GM21447 (cell line): ENCODE data around the gene FAM25G.

Experiments
- ATAC-seq: cut with Tn5 transposase; IDR thresholded peaks from one replicate; pipeline ENCODE4 v1.9.1; 2021; ENCODE audit not compliant: unreplicated experiment

FAM25G gene

GRCh38 chr10:47449102-47449978, 42.2 kb downstream of the FAM25G start:
- no peak for ATAC-seq

- ATAC-seq, result no peak
Observed at GRCh38 chr10:47447705-47448104, 43.8 kb downstream of the FAM25G start.

GRCh38 chr10:47447209-47447608, 44.3 kb downstream of the FAM25G start:
- no peak for ATAC-seq

DNA sequence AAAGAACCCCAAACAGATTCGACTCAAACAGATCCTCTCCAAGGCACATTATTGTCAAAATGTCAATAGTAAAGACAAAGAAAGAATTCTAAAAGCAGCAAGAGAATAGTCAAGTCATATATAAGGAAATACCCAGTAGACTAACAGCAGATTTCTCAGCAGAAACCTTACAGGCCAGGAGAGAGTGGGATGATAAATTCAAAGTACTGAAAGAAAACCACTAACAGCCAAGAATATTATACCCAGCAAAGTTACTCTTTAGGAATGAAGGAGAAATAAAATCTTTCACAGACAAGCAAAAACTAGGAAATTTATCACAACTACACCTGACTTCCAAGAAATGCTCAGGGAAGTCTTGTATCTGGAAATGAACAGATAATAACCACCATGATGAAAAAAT, 45.8 kb downstream of the FAM25G start:
- ATAC-seq, result no peak

DNA sequence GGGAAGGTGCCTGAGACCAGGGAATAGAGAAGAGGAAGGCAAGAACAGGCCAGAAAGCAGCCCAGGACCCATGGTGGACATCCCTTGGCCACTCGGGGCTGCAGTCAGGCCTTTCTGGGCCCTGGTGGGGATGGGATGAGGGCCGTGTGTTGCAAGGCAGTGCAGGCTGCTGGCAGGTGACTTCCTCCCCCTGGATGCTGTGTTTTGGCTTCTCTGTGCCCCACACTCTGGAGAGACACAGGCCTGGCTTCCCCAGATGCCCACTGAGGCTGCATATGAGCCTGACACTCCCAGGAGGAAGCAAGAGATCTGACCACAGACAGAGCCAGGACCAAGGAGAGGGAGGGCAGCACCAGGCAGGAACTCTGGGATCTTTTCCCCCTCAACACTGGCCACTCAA, 47.5 kb downstream of the FAM25G start:
- no peak for ATAC-seq

GRCh38 chr10:47443145-47443544, 48.4 kb downstream of the FAM25G start:
- no peak for ATAC-seq

DNA sequence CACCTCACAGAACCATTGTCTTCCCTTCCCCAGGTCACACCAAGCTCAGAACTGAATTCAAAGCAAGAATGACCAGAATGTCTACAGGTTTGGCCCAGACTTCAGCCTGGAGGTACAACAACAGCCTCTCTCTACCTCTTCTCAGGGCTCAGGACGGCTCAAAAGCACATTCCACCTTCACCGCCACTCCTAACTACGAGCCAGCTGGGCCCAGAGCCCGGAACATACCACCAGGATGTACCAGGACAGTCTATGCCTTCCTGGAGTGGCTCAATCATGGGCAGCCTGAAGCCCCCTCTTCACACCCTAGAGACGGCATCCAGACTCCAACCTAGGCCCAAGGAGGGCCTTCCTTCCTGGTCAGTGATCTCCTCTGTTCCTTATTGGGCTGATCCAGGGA, 49.1 kb downstream of the FAM25G start:
- no peak for ATAC-seq

GRCh38 chr10:47441938-47442337, 49.6 kb downstream of the FAM25G start:
- no peak for ATAC-seq

DNA sequence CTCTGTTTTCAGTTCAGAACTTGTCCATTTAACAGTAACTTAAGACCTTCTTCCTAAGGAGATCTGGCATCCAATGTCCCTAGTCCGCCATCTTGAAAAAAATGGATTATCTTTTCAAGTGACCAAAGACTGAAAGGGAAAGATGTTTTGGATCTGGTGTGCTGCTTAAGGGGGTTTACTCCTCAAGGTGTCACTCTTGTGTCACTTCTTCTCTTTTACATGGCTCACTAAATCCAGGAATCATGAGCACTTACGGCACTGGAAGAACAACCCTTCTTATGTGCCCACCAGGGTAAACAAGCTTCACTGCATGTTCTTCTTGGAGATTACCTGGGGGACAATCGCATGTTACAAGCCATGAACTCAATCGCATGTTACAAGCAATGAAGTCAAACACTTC, 51.3 kb downstream of the FAM25G start:
- no peak for ATAC-seq

GRCh38 chr10:47438857-47439474, 52.5 kb downstream of the FAM25G start:
- ATAC-seq, result no peak
